Inflammatory macrophage (primary cell): ENCODE data around the gene NUDCD3.

Experiments
- DNase-seq, 2 donors: peaks; one replicate each; pipeline ENCODE4 v3.0.0-alpha.2; 2020 to 2022
- total RNA-seq, 18 experiments: gene quantifications; one replicate each; lab custom pipeline; 2026; ENCODE audit warnings: mixed read lengths in 6 of 18, inconsistent platforms in 2 of 18; lab: John Stamatoyannopoulos, UW

NUDCD3 gene
- 12.8 to 79.2 (median 54.8) reads per million in 18 experiments for total RNA-seq

DNA sequence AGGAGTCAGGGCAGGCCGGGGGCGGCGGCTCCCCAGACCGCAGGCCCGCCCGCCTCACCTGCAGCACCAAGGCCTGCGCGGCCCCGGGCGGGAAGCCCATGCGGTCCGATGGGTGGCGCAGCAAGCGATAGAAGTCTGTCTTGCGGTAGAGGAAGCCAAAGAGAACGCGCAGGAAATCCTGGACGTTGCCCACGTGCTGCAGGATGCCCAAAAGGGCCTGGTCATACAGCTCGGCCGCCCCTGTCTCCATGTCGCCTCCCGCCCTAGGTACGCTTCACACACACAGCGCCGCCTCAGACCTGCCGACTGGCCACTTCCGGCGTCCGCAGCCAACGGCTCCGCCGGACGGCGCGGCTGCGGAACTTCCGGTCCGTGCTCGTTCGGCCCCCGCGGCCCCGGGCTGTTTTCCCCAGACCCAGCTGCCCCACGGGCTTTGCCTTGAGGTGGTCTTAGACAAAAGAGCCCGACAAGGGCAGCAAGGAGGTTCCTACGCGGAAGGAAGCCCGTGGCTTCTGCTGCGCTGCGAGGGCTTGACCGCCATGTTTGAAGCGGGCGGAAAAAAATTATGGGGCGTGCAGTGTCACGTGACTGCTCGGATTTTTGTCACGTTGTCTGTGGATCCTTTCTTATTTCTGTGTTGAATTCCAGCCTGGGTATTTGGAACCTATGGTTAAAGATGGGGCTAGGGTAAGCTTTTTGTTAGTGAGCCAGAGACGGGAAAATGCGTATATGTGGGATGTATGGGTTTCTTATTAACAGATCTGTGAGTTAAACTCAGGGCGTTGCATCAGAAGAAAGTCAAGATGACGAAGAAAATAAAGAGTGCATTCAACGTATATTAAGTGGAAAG is at the start of gene NUDCD3:
Gene NUDCD3 (minus strand): TSS at position 308 of the 850 bp plus-strand sequence. CDS start 58 bp downstream, at position 250.
- peak; percentile 80 to 85 for DNase-seq

DNA sequence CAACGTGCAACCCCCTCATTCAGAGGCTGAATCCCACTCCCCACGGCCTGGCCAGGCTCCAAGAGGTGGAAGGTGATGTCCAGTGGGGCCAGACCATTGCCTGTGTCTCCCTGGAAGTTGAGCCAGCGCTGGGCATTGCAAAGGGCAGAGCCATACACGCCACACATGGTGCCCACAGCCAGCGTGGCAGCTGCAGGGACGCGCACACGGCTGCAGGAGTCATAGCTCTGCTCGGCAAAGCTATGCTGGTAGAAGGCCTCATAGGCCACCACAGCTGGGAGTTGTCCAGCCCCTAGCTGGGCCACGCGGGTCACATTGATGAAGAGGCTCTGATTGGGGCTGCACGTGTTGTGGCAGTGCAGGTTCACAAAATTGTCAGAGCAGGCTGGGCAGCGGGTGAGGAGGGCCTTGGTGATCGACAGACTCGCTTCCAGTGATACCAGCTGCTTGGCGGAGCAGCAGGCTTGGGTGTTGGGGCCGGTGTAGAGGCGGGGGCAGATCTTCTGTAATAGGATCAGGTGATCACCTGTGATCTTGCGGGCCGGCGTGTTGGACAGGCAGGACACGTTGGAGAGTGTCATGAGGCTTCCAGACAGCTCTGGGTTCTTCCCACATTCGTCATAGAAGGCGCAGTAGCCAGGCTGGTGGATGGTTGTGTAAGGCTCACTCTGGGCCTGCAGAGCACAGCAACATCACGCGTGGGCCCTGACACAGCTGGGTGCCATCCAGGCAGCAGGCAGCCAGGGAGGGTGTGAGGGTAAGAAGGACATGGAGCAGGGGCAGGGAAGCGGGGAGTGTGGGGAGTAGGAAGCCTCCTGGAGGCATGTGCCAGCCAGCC is 49.4 kb upstream of the NUDCD3 start:
- DNase-seq, result no peak

DNA sequence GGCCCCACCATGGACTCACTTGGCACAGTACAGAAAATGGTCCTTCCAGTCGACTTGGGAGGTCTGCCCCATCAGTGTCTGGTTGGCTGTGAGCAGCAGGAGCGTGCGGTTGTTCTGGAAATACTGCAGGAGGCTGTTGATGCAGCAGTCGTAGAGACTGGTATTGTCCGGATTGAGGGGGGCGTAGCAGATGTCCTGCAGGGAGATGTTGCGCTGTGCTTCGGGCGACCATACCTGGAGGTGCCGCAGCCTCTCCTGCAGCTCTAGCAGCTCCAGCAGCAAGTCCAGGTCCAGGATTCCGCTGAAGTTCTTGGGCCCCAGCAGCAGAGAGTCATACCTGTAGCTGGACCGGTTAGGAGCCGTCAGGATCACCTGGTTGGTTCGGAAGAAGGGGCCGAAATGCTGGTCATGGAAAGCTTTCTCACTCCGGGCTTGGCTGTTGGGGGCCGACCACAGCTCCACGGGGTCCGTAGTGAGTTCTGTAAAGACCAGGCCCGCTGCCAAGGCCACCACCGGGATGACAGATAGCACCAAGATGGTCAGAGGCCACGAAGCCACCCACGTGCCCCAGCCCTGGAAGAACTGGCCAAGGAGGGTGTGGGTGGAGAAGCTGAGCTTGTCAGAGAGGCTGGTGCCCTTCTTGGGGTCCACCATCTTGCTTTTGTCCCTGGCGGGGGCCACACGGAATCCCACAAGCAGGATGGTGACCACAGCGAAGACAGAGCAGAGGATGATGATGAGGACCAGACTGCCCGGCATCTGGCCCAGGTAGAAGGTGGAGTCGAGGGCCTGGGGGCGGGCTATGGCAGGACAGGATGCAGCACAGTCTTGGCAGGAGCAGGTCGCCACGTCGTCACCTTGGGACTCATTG is 48.6 kb upstream of the NUDCD3 start:
- DNase-seq, result no peak

DNA sequence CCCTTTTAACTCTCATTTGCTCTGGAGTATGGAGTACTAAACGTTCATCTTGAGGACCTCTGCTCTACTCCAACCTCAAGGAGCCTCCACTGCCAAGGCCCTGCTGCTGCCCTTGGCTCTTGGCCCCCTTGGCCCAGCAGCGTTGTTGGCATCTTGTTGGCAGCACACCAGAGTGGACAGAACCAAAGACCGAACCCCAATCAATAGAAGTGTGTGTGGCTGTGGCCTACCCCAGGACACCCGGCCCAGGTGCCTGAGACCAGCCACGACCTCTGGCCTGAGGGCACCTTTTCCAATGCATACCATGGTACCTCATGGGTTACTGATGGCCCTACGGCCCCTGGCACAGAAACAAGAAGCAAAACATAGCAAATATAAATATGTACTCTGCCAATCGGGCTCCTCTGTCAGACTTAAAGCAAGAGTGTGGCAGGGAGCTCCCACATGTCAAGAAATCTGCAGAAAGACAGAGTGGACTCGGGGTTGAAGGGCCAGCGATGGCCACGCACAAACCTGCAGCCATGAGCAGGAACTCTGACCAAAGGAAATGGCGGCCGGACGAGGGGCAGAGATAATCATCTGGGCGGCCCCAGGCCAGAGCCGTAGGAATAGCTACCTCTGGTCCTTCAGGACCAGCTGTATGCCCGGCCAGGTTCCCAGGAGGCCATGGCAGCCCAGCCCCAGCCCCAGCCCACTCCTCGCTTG is 47.8 kb upstream of the NUDCD3 start:
- DNase-seq, result no peak

DNA sequence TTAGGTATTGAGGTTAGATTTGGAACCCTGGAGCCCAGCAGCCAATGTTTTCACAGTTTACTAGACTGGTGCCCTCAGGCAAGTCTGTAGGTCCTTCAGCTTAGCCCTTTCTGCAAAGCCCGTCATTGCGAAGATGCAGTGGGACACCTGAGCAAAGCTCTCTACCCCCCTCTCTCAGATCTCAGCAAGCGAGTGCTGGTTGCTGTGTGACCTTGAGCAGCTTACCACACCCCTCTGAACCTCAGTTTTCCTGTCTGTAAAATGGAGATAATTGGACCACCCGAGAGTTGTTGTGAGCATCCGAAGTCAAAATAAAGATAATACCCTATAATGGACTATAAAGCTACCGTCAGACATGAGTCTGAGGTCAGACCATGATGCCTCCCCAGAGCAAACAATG is 47.0 kb upstream of the NUDCD3 start:
- no peak for DNase-seq

DNA sequence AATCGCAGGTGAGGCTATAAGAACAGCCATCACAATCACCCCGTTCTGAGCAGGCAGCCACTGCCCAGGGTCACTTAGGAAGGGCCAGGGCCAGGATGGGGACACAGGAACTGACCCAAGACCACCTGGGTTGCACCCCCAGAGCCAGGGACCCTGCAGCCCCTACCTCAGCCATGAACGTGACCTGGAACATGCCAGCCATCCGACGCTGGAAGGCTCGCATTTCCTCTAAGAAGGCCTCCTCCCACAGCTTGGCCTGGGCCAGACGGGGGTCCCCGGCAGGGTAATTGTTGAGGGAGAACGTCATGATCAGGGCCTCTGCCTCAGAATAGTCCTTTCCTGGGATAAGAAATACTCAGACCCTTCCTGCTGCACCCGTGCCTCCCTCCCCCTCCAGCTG is 45.6 kb upstream of the NUDCD3 start:
- no peak for DNase-seq

DNA sequence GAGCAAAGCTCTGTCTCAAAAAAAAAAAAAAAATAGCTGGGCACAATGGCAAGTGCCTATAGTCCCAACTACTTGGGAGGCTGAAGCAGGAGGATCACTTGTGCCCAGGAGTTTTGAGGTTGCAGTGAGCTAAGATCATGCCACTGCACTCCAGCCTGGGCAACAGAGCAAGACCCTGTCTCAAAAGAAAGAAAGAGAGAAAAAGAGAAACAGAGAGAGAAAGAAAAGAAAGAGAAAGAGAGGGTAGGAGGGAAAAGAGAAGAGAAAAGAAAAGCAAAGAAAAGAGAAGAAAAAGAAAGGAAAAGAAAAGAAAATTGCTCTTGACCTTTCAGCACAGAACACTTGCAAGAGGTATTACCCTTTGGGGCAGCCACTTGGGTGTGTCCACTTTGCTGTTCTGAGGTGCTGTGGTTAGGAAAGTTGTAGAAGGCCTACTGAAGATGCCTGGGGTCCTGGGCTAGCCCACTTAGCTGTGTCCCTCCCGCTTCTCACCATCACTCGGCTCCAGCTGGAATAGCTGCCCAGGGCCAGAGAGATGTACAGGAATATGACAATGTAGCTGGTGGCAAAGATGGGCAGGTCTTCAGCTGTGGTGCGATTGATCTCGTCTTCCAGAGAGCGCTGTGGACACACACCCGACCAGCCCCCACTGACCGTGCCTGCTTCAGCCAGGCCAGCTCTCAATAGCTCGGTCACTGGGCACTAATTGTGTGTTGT is 45.0 kb upstream of the NUDCD3 start:
- no peak for DNase-seq

DNA sequence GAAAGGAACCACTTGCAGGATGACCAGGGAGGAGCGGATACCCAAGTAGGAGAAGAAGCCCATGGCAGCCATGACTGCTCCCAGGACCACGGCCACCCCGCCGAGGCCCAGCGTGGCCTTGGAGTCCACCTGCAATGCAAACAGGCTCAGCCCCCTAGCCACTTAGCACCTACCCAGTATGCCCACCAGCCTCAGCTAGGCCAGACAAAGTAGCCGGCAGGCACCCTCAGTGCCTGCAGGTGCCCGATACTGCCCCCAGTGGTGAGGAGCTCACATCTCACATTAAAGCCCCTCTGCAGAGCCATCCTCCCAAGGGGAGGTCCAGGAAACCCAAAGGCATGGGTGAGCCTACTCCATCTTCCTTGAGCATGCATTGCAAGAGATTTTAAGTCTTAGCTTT is 44.0 kb upstream of the NUDCD3 start:
- DNase-seq, result peak; percentile 42 to 54

DNA sequence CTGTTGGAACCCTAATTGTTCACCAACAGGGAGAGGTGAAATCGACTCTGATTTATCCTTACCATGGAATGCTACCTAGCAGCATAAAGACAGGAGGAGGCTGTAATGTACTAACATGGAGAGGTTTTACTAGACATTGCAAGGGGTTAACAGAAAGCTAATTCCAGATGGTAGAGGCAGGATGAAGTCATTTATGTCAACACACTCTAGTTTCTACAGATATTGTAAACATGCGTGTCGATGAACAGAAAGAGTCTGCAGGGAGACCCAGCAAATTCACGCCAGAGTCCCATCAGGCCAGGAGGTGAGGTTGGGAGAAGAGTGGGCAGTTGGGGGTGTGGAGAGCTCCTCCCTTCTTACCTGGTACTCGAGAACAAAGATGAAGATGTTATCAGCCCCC is 43.6 kb upstream of the NUDCD3 start:
- no peak for DNase-seq

DNA sequence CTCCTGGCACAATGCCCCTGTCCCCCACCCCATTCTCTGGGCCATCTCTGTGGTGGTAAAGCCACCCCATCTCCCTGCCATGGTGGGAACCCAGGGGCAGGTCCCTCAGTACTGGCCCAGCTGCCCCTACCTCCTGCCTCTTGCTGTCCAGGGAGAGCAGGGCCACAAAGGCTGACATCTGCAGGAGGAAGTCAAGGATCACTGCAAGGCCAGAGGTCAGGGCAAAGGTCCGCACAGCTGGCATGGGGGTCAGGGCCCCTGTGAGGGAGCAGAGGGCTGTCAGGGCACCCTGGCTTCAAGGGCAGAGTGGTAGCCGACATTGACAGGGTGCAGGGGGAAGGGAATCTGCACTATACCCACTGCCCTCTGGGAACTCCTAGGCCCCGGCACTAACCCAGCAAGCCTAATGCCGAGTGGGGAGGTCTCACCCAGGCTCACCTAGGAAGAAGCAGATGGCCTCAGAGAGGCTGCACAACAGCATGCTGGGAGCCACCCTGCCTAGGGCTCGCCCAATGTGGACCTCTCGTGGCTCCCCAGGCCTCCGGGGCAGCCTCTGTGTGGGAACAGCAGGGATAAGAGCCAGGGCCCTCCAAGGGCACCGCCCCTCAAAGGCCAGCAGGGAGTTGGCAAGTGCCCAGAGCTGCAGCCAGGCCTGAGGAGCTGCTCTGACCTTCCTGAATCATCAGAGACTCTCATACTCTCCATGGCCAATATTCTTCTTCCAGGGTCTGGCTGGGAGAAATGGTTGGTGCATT is 43.0 kb upstream of the NUDCD3 start:
- DNase-seq, result no peak

DNA sequence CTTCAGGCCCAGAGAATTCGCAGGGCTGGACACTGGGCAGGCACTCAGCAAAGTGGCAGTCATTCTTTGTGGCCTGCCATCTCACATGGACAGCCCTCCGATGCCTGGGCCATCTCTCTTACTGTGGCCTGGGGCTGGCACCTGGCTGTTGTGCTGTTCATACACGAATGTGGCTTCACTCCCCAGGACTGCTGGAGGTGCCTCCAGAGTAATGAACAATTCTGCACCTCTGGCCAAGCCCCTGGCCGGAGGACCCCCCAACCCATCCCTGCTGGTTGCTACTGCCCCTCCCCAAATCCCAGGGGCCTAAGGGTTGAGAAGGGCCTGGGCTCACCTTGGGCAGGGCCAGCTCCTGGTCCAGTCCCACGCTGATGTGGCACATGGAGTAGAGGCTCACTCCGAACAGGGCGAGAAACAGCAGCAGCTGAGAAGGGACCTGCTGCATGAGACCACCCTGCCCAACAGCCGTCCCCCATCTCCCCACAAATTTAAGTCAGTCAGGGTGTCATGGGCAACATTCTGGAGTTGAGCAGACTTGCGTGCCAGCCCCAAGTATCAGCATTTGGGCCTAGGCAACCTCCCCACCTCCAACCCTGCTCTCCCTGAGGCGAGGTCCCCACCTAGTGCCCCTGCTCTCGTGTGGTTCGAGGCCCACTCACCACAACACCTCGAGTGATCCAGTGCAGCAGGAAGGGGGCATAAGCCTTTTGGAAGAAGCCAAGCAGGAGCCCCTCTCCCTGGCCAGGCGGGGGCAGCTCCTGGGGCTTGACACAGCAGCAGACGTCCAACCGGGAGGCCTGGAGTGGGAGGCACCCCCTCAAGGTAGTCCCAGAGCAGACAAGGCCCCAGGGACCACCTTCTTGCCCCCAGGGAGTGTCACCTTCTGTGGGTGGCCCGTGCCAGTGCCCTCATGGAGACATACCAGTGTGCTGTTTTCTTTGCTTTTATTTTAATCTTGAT is 41.2 kb upstream of the NUDCD3 start:
- DNase-seq, result no peak

DNA sequence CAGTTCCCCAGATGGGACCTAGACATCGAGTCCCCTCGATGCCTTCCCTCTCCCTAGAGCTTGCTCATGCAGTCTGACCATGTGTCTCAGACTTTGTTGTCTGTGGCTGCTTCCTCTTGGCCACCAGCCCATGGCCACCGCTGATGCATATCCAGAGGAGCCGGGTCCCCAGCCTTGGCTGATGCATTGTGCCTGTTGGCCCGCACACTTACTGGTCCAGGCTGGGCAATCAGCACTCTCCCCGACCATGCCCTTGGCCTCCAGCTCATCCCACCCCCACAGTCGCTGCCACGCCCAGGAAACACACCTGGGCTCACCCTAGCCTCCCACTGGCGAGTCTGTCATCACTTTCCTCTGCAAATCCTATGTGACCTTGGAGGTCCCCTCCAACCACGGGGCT is 40.5 kb upstream of the NUDCD3 start:
- DNase-seq, result no peak

DNA sequence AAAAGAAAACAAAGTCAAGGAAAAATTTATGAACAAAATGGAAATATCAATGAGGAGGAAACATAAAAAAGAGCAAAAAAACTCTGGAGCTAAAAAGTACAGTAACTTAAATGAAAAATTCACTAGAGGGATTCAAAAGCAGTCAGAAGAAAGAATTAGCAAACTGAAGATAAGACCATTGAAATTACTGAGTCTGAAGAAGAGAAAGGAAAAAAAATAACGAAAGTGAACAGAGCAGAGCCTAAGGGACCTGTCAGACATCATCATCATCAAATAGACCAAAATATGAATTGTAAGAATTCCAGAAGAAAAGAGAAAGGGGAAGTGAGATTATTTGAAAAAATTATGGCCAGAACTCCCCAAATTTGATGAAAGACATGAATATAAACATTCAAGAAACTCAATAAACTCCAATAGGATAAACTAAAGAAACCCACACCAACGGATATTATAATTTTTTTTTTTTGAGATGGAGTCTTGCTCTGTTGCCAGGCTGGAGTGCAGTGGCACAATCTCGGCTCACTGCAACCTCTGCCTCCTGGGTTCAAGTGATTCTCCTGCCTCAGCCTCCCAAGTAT is 34.4 kb upstream of the NUDCD3 start:
- no peak for DNase-seq

DNA sequence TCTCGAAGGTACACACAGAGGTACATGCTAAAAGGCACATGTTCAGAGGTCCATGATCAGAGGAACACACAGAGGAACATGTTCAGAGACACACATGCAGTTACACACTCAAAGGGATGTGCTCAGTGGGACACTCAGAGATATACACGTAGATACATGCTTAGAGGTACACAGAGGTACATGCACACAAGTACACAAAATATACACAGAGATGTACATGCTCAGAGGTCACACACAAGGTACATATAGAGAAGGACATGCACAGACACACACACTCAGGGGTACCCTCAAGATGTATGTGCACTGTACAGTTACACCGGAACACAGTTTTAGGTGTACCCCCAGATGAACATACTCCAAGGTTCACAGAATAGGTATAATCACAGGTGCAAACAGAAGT is 31.9 kb upstream of the NUDCD3 start:
- DNase-seq, result no peak

DNA sequence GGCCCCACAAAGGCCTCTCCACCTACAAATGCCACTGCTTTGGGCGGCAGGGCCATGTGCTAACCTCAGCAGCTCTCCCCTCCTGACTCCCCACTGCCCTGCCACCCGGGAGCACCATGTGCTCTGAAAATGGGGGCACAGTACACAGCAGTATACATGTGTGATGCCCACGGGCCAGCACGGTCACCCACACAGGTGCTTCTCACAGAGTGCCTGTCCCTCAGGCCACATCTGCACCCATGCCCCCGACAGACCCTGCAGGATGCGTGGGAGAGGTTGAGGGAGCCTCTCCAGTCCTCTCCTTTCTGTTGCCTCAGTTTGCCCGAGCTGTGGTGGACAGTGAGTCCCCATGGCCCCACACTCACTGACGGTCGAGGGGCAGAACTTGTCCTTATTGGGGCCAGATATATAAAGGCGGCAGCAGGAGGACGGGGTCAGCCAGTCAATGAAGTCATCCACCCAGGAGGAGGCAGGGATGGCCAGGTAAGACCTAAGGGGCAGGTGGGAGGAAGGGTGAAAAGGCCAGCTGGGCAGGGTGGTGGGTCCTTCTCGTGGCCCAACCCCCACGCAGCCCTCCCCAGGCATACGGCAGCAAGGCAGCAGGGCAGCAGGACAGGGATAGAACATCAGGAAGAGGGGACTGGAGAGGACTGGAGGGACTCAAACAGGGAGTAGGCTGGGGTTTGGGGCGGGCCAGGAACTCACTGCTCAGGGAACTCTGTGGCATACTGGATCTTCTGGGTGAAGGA is 31.1 kb upstream of the NUDCD3 start:
- no peak for DNase-seq

DNA sequence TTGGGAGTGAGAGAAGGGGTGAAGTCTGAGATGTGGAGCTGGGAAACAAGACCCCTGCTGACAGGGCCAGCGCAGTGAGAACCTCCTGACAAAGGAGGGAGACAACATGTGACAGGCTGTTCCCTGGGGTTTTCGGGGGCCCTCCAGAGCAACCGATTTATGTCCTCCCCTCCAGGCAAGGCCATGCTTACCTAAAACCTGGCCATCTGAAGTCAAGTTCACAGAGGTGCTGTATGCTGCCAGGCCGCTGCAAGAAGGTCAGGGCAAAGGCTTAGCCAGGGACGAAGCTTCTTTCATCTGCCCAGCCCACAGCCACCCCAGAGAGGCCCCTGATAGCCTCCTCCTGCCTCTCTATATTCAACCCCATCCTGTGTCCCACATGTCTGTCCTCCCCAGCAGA is 30.1 kb upstream of the NUDCD3 start:
- DNase-seq, result no peak

DNA sequence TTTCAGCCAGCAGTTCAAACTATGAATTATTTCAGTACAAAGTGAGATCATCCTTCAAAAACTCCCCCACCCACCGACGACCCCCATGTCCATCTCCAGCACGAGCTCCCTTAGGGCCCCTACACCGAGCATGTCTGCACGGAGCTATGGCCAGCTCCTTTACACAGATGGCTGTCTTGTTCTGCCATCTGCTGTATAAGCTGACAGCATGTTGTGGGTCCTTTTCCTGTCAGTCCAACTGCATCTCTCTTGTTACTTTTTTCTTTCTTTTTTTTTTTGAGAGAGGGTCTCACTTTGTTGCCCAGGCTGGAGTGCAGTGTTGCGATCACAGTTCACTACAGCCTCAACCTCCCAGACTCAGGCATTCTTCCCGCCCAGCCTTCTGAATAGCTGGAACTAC is 29.1 kb upstream of the NUDCD3 start:
- DNase-seq, result no peak

DNA sequence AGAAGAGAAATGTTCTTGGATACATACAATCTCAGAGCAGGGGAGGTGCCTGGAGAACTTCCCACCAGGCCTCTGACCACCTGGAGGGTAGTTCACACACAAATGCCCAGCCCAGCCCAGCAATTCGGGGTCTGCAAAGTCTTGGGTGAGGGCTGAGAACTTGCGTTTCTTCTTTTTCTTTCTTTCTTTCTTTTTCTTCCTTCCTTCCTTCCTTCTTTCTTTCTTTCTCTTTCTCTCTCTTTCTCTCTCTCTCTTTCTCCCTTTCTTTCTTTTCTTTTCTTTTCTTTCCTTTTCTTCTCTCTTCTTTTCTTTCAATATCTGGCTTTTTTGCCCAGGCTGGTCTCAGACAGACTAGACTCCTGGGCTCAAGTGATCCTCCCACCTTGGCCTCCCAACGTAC is 28.3 kb upstream of the NUDCD3 start:
- DNase-seq, result no peak
